ENCODE data around the gene CEP295NL. TPM values are rescaled to one million over a fixed set of nuclear protein-coding genes. Genes with fewer than 3 reads are reported as not detected.
A peak's percentile ranks its signal among the peaks of the same experiment; 100 is the strongest.

CEP295NL gene
- total and polyA plus RNA-seq, 2 of the 13 experiments (the other 11 are each of a cell fraction or from before 2014, with no cell fraction given): not detected

DNA sequence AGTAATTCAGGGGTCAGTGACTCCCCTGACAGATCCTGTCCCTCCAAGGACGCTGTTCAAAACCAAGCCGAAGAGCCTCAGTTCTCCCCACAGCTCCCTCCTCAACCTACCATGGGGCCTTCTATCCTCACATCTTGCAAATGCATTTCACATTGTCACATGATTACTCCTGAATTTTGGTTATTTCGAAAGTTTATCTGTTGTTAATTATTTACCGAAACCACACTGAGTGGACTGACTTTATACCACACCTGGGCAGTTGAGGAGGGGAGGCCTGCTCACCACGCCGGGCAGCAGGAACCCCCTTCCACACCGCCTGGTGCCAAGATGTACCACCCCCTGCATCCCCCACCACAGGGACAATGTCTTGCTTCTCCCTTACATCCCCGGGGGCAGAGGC lies 17.5 kb upstream of the CEP295NL start (continued):
- TF ChIP-seq, protein P1, sequence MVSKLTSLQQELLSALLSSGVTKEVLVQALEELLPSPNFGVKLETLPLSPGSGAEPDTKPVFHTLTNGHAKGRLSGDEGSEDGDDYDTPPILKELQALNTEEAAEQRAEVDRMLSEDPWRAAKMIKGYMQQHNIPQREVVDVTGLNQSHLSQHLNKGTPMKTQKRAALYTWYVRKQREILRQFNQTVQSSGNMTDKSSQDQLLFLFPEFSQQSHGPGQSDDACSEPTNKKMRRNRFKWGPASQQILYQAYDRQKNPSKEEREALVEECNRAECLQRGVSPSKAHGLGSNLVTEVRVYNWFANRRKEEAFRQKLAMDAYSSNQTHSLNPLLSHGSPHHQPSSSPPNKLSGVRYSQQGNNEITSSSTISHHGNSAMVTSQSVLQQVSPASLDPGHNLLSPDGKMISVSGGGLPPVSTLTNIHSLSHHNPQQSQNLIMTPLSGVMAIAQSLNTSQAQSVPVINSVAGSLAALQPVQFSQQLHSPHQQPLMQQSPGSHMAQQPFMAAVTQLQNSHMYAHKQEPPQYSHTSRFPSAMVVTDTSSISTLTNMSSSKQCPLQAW (CRISPR knock-in tag; IDR thresholded peaks at IDR 0.05): peak; percentile 63

DNA sequence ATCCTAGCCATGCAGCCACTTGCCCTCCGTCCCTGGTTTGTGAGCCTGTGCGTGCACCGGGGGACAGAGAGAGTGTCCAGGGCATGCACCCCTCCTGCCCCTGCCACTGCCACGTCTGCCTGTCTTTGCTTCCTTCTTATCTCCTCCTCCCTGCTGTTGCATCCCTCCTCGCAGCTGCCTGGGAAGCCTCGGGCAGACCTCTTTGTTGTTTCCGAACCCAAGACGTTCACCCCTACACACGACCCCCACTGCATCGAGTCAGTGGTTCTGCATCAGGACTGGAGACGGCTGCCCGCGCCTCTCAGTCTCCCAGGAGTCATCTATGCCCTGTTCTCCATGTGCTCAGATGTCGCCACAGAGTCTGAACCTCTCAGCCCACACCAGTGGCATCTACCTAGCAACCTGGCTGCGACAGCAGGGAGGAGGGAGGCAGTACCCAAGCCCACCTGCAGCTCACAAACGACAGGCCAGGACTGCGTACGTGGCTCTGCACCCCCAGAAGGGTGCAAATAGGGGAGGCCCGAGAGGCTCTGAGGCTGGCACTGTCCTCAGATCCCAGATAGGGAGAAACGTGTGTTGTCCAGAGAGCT lies 17.0 kb upstream of the CEP295NL start:
- H3K79me2 ChIP-seq (ENCODE audit: insufficient read depth, low read length): no peaks in the 10 kb centered on the region
- peak; percentile 10 for ATAC-seq
- POLR2A ChIA-PET: interaction anchor here (1.0 to 2.4 kb wide), 5 partner anchors 9 to 60 kb away, joined by 3 to 12 read pairs (median 4); partner anchors contain the start of gene LGALS3BP

GRCh38 chr17:78918979-78919378 lies 16.0 kb upstream of the CEP295NL start:
- Histone ChIP-seq H3K4me2 (ENCODE audit: low read depth, low read length) (no peak overlapping the region), H3K9me3 (ENCODE audit: low read length) (no peaks in the 10 kb centered on the region), H4K20me1 (ENCODE audit: insufficient read depth, low read length) (no peaks in the 10 kb centered on the region), H3K9ac (ENCODE audit: insufficient read depth, low read depth, low read length) (no peak overlapping the region), H2AFZ (ENCODE audit: low read length) (no peak overlapping the region), H3K4me3 (replicated peaks in 1 of 3; ENCODE audit: insufficient read depth in 1 of 3, low read depth in 2 of 3, low read length in 3 of 3) (no peak overlapping the region), H3K27ac (ENCODE audit: extremely low read length, insufficient read depth, low read length) (no peak overlapping the region), H3K79me2 (ENCODE audit: insufficient read depth, low read length) (no peaks in the 10 kb centered on the region), H3K27me3 (ENCODE audit: control insufficient read depth in 1 of 2, insufficient read depth in 2 of 2, low read length in 2 of 2) (no peaks in the 10 kb centered on the region), H3K4me1 (ENCODE audit: insufficient read depth, low read length) (peaks cover 50% of the 10 kb centered on the region), H3K36me3 (replicated peaks in 1 of 2; ENCODE audit: control insufficient read depth in 1 of 2, insufficient read depth in 2 of 2, low read length in 2 of 2) (no peaks in the 10 kb centered on the region)
- DNase-seq (ENCODE audit: low spot score): no peak
- CTCF ChIA-PET (ENCODE audit: low intra/inter-chr PET ratio, low total read pairs): no interaction called here
- TF ChIP-seq ZNF282 (IDR thresholded peaks at IDR 0.05; ENCODE audit: partially characterized antibody): no peak
- TF ChIP-seq ZNF670 (CRISPR knock-in tag; IDR thresholded peaks at IDR 0.05; ENCODE audit: borderline replicate concordance): no peak
- peak; percentile 88 for TF ChIP-seq ZBTB33 (CRISPR knock-in tag; IDR thresholded peaks at IDR 0.05)
- intact Hi-C loops (cut with micrococcal nuclease; ENCODE audit: unreplicated experiment): no loop called here
- no TSS peak for BruUV-seq (replicated peaks)
- POLR2A ChIA-PET: no interaction called here
- FAIRE-seq: no peak
- WGBS (ENCODE audit: low lambda C conversion rate): 99% methylated on average over 8 of the region's 14 CpGs
- ATAC-seq: no peak
- in situ Hi-C loops (cut with HindIII; ENCODE audit: extremely low pct_ligation_motif_present, low pct_unique_long_range_greater_than_20kb): no loop called here

More for the DNA sequence above, 17.0 kb upstream of the CEP295NL start:
- CTCF ChIA-PET (ENCODE audit: low intra/inter-chr PET ratio, low total read pairs): no interaction called here
- no peak overlapping the region for H3K4me3 ChIP-seq (replicated peaks in 1 of 3; ENCODE audit: insufficient read depth in 1 of 3, low read depth in 2 of 3, low read length in 3 of 3)
- H3K4me2 ChIP-seq (ENCODE audit: low read depth, low read length): 0 out of 2 replicates have a peak overlapping the region, but pooled peaks have one; percentile 52
- FAIRE-seq (no peak), DNase-seq (ENCODE audit: low spot score) (no peak)
- no TSS peak for BruUV-seq (replicated peaks)
- no peak overlapping the region for H2AFZ ChIP-seq (ENCODE audit: low read length)
- no peaks in the 10 kb centered on the region for H3K27me3 ChIP-seq (ENCODE audit: control insufficient read depth in 1 of 2, insufficient read depth in 2 of 2, low read length in 2 of 2)
- no peak overlapping the region for H3K27ac ChIP-seq (ENCODE audit: extremely low read length, insufficient read depth, low read length)
- TF ChIP-seq ZNF720 (CRISPR knock-in tag; IDR thresholded peaks at IDR 0.05) (no peak), TBX2 (CRISPR knock-in tag; IDR thresholded peaks at IDR 0.05; ENCODE audit: borderline replicate concordance) (0 out of 2 replicates have a peak, but pooled peaks have one; percentile 11)
- H3K36me3 ChIP-seq (replicated peaks in 1 of 2; ENCODE audit: control insufficient read depth in 1 of 2, insufficient read depth in 2 of 2, low read length in 2 of 2): no peaks in the 10 kb centered on the region
- in situ Hi-C loops (cut with HindIII; ENCODE audit: extremely low pct_ligation_motif_present, low pct_unique_long_range_greater_than_20kb): no loop called here
- H3K4me1 ChIP-seq (ENCODE audit: insufficient read depth, low read length): peaks cover 54% of the 10 kb centered on the region
- 88% methylated on average over 20 of the region's 20 CpGs for WGBS (ENCODE audit: low lambda C conversion rate)
- H4K20me1 ChIP-seq (ENCODE audit: insufficient read depth, low read length): no peaks in the 10 kb centered on the region
- no peak overlapping the region for H3K9ac ChIP-seq (ENCODE audit: insufficient read depth, low read depth, low read length)
- no peaks in the 10 kb centered on the region for H3K9me3 ChIP-seq (ENCODE audit: low read length)
- intact Hi-C loops (cut with micrococcal nuclease; ENCODE audit: unreplicated experiment): no loop called here

All from HepG2 (cell line).